SK-N-SH (cell line): Measurements from ENCODE around the gene FBXO3. TPM values are rescaled to one million over a fixed set of nuclear protein-coding genes. Genes with fewer than 3 reads are reported as not detected.

Source experiments
- CTCF ChIA-PET: fragments of 300-600, 350-600 bp; formaldehyde crosslinking; extraction: SDS; loops from one replicate; lab custom pipeline; 2021; lab: Yijun Ruan, JAX
- POLR2A ChIA-PET: fragments of 350-600 bp; sonication (Branson Sonifier 250); formaldehyde crosslinking; extraction: SDS; loops from one replicate; lab custom pipeline; 2020; ENCODE audit warnings: antibody characterized with exemption, inconsistent platforms; lab: Yijun Ruan, JAX
- DNase-seq: peaks from one replicate; pipeline ENCODE4 v3.0.0; 2012
- H2AFZ ChIP-seq: fragments of 200-600 bp; sonication (generic); 2 replicates; pipeline ENCODE4 v1.8.1; 2016; ENCODE audit warnings: antibody characterized with exemption, mild to moderate bottlenecking, low read depth
- H3F3A ChIP-seq: fragments of 200-600 bp; sonication (generic); replicated peaks from 2 replicates; pipeline ENCODE3; 2016; ENCODE audit warnings: antibody characterized with exemption, mild to moderate bottlenecking; ENCODE audit not compliant: insufficient read depth
- H3K27ac ChIP-seq, 2 experiments: fragments of 200-500 bp in 1 of 2; fragments of 200-600 bp in 1 of 2; sonication (Bioruptor generic) in 1 of 2; sonication (generic), shearing (Covaris generic) in 1 of 2; 2 replicates each; pipeline versions ENCODE4 v1.5.1 to v1.6.1; 2014 to 2016; ENCODE audit warnings: low read depth in 2 of 2, inconsistent platforms in 1 of 2, low read length in 1 of 2, mild to moderate bottlenecking in 1 of 2, mixed read lengths in 1 of 2
- H3K27me3 ChIP-seq: fragments of 200-600 bp; sonication (generic), shearing (Covaris generic); 2 replicates; pipeline ENCODE4 v1.6.1; 2016; ENCODE audit warnings: mixed run types; ENCODE audit not compliant: insufficient read depth
- H3K36me3 ChIP-seq, 2 experiments: fragments of 200-500 bp in 1 of 2; fragments of 200-600 bp in 1 of 2; sonication (Bioruptor generic) in 1 of 2; sonication (generic) in 1 of 2; replicated peaks in 1 of 2; 2 replicates each; pipeline versions ENCODE3 to v1.5.1; 2014 to 2016; ENCODE audit warnings: low read length in 1 of 2, mild to moderate bottlenecking in 1 of 2; ENCODE audit not compliant: insufficient read depth in 2 of 2, control insufficient read depth in 1 of 2
- H3K4me1 ChIP-seq, 2 experiments: fragments of 200-500 bp in 1 of 2; fragments of 200-600 bp in 1 of 2; sonication (Bioruptor generic) in 1 of 2; sonication (generic), shearing (Covaris generic) in 1 of 2; 2 replicates each; pipeline versions ENCODE4 v1.5.1 to v1.6.1; 2014 to 2016; ENCODE audit warnings: low read depth in 1 of 2, low read length in 1 of 2, mixed run types in 1 of 2; ENCODE audit not compliant: insufficient read depth in 2 of 2, control insufficient read depth in 1 of 2
- H3K4me2 ChIP-seq: fragments of 200-600 bp; sonication (generic), shearing (Covaris generic); 2 replicates; pipeline ENCODE4 v1.6.1; 2017; ENCODE audit warnings: mixed run types
- H3K4me3 ChIP-seq, 2 experiments: fragments of 200-500 bp in 1 of 2; fragments of 200-600 bp in 1 of 2; sonication (Bioruptor generic) in 1 of 2; sonication (generic), shearing (Covaris generic) in 1 of 2; 2 replicates each; pipeline versions ENCODE4 v1.5.1 to v1.8.1; 2014 to 2016; ENCODE audit warnings: low read depth in 2 of 2, inconsistent platforms in 1 of 2, low read length in 1 of 2, mild to moderate bottlenecking in 1 of 2, mixed read lengths in 1 of 2, moderate library complexity in 1 of 2
- H3K79me2 ChIP-seq: fragments of 200-600 bp; sonication (generic); 2 replicates; pipeline ENCODE4 v1.8.1; 2017; ENCODE audit warnings: mild to moderate bottlenecking; ENCODE audit not compliant: insufficient read depth
- H3K9ac ChIP-seq: fragments of 200-600 bp; sonication (generic); 2 replicates; pipeline ENCODE4 v1.6.1; 2017; ENCODE audit warnings: mixed run types
- H3K9me2 ChIP-seq: fragments of 200-600 bp; sonication (generic); 2 replicates; pipeline ENCODE4 v1.6.1; 2017; ENCODE audit warnings: mixed run types
- H3K9me3 ChIP-seq: fragments of 200-600 bp; sonication (generic); 2 replicates; pipeline ENCODE4 v1.6.1; 2017; ENCODE audit warnings: mixed run types, mild to moderate bottlenecking, moderate library complexity
- H4K20me1 ChIP-seq: fragments of 200-600 bp; sonication (generic); 2 replicates; pipeline ENCODE4 v1.6.1; 2017; ENCODE audit warnings: mild to moderate bottlenecking, mixed run types; ENCODE audit not compliant: insufficient read depth
- CTCF ChIP-seq: fragments of 200-600 bp; sonication (generic); IDR thresholded peaks from 2 replicates; pipeline ENCODE4 v1.6.1; 2017; ENCODE audit warnings: antibody characterized with exemption, mild to moderate bottlenecking, moderate library complexity
- EP300 ChIP-seq, 2 experiments: IDR thresholded peaks; 2 replicates each; pipeline versions ENCODE4 v1.4.0 to v1.6.1; 2012; ENCODE audit warnings: borderline replicate concordance in 1 of 2, low read depth in 1 of 2, low read length in 1 of 2
- FOSL2 ChIP-seq: IDR thresholded peaks from 2 replicates; pipeline ENCODE4 v1.4.0; 2012; ENCODE audit warnings: low read depth, mild to moderate bottlenecking, moderate library complexity, borderline replicate concordance
- GATA2 ChIP-seq: sonication (generic); formaldehyde crosslinking; IDR thresholded peaks from 2 replicates; pipeline ENCODE4 v1.5.0; 2020; ENCODE audit warnings: mild to moderate bottlenecking, missing genetic modification reagents
- IRF3 ChIP-seq: fragments of 150-350 bp; IDR thresholded peaks from 2 replicates; pipeline ENCODE4 v1.6.1; 2016; ENCODE audit warnings: mild to moderate bottlenecking, low read depth, low read length
- JUND ChIP-seq: IDR thresholded peaks from 2 replicates; pipeline ENCODE4 v1.4.0; 2012
- MAX ChIP-seq: IDR thresholded peaks from 2 replicates; pipeline ENCODE4 v1.4.0; 2012; ENCODE audit warnings: low read depth
- PBX3 ChIP-seq: IDR thresholded peaks from 2 replicates; pipeline ENCODE4; 2012
- POLR2AphosphoS5 ChIP-seq: IDR thresholded peaks from 2 replicates; pipeline ENCODE4 v1.6.1; 2012; ENCODE audit warnings: low read depth, low read length
- RXRA ChIP-seq: IDR thresholded peaks from 2 replicates; pipeline ENCODE4 v1.4.0; 2012; ENCODE audit warnings: low read depth, mild to moderate bottlenecking, borderline replicate concordance
- TCF12 ChIP-seq: IDR thresholded peaks from 2 replicates; pipeline ENCODE4 v1.4.0; 2012
- TEAD4 ChIP-seq: IDR thresholded peaks from 2 replicates; pipeline ENCODE4 v1.4.0; 2012; ENCODE audit warnings: mild to moderate bottlenecking, borderline replicate concordance; ENCODE audit not compliant: insufficient read depth
- USF1 ChIP-seq: IDR thresholded peaks from 2 replicates; pipeline ENCODE4 v1.4.0; 2012; ENCODE audit warnings: low read depth, borderline replicate concordance
- USF2 ChIP-seq: fragments of 150-350 bp; IDR thresholded peaks from 2 replicates; pipeline ENCODE4 v1.6.1; 2017; ENCODE audit warnings: antibody characterized with exemption, low read length, low read depth, borderline replicate concordance
- WGBS: methylation state at CpG from one replicate; pipeline ENCODE4 v1.1.6; 2017; ENCODE audit warnings: low lambda C conversion rate; 5-methylcytosine and 5-hydroxymethylcytosine counted together
- polyA plus RNA-seq, 3 experiments: library from polyadenylated mRNA; depleted of rRNA; stranded (reverse); fragments of >200 nt; gene quantifications; 2 replicates each; pipeline ENCODE4 v1.2.3, GENCODE V29; 2012

Gene FBXO3
- polyA plus RNA-seq, 1 of the 3 experiments (the other 2 are of a cell fraction), result 17.9 TPM

GRCh38 chr11:33723238-33723881 lies 51.0 kb downstream of the FBXO3 start:
- peaks cover 61% of the 10 kb centered on the region for H4K20me1 ChIP-seq

More at GRCh38 chr11:33723238-33723881, 51.0 kb downstream of the FBXO3 start:
- H3K4me2 ChIP-seq, result peak overlapping the region; percentile 23
- H3K79me2 ChIP-seq, result peaks cover 100% of the 10 kb centered on the region
- peak overlapping the region; percentile 40 to 98; a peak in 3 of 4 replicates for H3K27ac ChIP-seq
- peaks cover 0 to 48% of the 10 kb centered on the region in 2 experiments for H3K4me1 ChIP-seq
- no peaks in the 10 kb centered on the region for H3K9me2 ChIP-seq
- DNase-seq, result no peak
- H2AFZ ChIP-seq, result no peak overlapping the region
- peaks cover 20 to 36% of the 10 kb centered on the region in 2 experiments for H3K36me3 ChIP-seq
- no peaks in the 10 kb centered on the region for H3K9me3 ChIP-seq
- ChIA-PET CTCF (interaction anchor here (0.8 to 1.7 kb wide), 2 partner anchors 31 to 106 kb away, joined by 3 to 4 read pairs; no protein-coding TSS in a partner anchor), POLR2A (no interaction called here)
- peaks cover 61% of the 10 kb centered on the region for H3F3A ChIP-seq
- H3K9ac ChIP-seq, result peak overlapping the region; percentile 74
- TF ChIP-seq TCF12 (peak; percentile 78), USF1 (no peak), FOSL2 (peak; percentile 73), PBX3 (peak; percentile 91), IRF3 (no peak), CTCF (no peak), USF2 (no peak), EP300 (IDR thresholded peaks at IDR 0.05; ENCODE audit: borderline replicate concordance in 1 of 2, low read depth in 1 of 2, low read length in 1 of 2) (peak in 1 of 2 experiments; percentile 22; a peak in 1 of 4 replicates), TEAD4 (peak; percentile 46; the same call in 1 of the 2 replicates), GATA2 (CRISPR knock-in tag) (no peak), RXRA (peak; percentile 21; the same call in 1 of the 2 replicates), MAX (no peak), POLR2AphosphoS5 (no peak), JUND (peak; percentile 63)
- H3K27me3 ChIP-seq, result no peaks in the 10 kb centered on the region
- WGBS, result 63% methylated on average over 6 of the region's 6 CpGs
- H3K4me3 ChIP-seq, result no peak overlapping the region
